ENCODE measurements around the gene VCAN.

VCAN gene

DNA sequence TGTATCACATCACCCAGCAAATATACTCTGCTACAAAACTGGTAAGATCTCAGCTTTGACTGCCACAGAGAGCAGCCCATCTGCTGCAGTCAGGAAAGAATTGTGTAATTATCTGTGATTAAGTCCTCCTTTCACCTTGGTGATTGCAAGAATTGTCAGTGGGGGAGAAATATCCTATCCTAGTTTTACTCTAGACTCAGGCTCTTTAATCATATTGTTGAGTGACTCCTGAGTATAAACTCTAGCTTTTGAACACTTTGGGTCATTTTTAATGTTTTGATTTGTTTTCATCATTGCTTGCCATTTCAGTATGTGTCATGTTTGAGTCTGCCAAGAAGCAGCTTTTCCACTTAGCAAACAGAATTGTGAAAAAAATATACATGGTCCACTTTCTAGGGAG is 32.1 kb downstream of the VCAN start:
- no peak for DNase-seq

DNA sequence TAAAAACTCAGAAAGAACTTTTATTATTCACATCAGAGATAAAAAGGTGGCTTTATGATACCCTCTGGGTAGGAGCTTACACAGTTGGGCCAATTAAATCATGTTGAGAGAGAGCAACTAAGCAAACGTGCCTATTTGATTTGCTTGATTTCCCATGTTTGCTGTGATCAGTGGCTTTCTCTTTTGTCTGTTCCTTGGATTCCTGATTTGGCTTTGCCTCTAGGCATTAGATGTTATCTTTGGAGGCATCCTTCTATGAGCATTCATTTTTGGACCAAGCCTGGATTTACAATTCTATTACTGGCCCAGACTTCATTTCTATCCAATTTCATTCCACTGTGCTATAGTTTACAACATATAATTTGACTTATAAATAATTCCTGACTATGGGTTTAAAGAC is 35.9 kb downstream of the VCAN start:
- no peak for DNase-seq

DNA sequence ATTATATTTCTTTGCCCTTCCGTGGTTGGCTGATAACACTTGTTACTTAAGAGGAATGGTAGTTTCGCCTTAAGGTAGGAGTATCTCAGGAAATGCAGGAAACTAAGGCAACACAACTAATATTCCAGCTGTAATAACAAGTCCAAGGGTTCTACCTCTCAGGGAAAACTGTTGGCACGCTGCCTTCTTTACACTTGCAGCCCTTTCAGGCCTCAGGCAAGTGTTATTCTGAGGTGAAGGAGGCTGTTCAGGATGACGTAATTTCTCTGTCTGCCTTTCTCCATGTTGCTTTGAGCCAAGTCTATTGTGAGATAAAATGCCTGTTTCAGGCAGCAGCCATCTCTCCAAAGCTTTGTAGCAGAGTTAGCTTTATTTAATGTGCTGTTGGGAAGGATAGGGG is 38.0 kb downstream of the VCAN start:
- no peak for DNase-seq

DNA sequence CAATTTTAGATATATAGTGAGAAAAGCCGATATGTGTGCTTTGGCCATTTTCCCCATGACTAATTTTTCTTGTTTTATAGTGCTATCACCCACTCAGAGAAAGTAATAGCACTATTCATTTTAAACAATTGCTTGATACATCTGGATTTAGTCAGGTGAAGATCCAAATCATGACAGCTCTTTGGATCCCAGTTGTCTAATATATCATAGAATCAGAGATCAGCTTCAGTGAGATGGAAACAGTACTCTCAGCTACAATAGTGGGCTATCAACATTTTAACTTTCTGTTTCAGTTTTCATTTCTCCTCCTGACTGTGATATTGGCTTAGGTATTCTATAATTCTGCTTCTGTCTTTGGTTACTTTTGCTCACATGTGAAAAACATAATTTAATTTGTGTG is 38.7 kb downstream of the VCAN start:
- no peak for DNase-seq

DNA sequence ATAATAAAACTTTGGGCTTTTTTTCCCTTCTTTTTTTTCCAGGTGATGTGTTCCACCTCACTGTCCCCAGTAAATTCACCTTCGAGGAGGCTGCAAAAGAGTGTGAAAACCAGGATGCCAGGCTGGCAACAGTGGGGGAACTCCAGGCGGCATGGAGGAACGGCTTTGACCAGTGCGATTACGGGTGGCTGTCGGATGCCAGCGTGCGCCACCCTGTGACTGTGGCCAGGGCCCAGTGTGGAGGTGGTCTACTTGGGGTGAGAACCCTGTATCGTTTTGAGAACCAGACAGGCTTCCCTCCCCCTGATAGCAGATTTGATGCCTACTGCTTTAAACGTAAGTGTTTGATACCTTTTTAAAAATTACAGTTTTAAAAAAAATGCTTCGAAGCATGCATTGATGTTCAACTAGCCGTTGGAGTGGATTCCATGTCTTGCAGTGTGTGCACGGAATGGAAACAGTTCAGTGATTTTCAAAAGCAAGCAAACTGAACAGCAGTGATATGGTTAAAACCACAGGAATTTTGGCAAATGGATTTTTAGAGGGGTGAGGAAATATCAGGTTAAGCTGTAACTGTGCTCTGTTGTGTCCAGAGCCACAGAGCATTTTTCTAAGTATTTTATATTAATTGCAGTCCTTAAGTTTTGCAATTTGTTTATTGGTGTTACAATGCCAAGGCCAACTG is 40.7 kb downstream of the VCAN start:
- DNase-seq: no peak

DNA sequence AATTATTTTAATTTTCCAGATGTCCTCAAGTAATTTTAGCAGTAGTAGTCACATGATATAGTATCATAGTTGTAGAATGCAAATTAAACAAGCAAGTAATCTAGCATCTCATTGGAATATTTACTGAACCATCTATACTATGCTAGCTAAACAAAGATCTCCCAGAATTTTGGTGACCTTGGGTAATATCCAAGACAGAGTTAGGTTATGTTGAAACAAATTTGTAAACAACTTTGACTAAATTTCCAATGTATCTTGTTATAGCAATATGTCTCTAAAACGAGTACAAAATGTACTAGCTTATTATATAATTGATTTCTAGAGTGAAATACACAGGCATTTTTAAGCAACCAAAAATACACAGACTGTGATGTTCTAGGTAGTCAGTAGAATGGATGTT is 41.5 kb downstream of the VCAN start:
- no peak for DNase-seq

DNA sequence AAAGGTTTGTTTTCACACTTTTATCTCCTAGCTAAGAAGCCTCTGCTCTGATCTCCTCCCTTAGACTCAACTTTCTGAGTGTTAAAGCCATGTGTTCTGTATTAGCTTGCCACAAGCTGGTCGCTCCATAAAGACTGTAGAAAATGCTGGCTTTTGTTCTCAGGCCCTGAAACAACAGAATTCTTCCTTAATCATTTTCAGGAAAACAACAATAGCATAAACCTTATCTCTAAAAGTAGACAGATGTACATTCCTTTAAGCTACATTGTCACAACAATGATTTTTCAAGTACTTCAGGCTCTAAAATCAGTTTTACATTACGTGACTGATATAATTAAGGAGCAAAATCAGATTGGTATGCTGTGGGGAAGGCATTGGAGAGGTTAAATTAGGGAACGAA is 41.9 kb downstream of the VCAN start:
- no peak for DNase-seq

DNA sequence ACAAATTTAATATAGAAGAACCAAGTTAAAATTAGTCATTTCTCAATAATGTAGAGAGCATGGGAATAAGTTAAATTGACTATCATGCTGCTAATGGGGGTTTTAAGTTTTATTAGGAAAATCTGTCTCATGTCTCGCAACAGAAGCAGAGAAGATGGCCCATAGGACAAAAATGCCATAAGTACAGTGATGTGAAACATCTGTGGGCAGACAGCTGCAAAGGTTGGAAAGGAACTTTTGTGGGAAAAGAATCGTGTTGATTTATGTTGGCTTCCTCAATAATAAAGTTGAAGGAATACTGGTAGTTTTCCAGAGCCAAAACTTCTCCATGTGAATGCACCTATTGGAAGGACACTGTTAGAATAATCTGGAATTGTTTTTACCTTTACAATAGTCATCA is 44.8 kb downstream of the VCAN start:
- no peak for DNase-seq

DNA sequence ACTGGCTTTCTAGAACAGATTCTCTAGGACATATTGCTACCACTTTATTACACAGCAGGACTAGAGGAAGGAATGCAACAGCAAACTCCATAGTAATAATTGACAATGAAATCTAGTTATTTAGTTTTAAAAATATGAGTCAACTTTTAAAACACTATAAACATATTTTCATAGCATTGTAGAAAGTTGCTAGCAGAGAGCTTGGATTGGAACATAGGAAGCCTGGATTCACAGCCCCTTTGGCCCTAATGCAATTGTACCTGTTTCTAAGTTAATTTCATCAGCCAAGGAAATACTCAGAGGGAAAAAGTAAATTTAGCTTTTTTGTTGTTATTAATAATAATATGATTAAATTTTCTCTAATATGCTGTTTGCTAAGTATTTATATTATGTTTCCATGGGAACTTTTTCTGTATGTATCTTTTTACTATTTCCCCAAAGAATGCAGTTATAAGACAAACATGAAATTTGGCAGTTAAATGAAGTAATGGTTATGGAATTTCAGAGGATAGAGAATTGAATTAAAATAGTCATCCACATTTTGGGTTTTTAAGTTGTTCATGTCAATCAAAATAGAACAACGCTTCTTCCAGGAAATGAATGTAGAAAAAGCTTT is 45.6 kb downstream of the VCAN start:
- DNase-seq: no peak

DNA sequence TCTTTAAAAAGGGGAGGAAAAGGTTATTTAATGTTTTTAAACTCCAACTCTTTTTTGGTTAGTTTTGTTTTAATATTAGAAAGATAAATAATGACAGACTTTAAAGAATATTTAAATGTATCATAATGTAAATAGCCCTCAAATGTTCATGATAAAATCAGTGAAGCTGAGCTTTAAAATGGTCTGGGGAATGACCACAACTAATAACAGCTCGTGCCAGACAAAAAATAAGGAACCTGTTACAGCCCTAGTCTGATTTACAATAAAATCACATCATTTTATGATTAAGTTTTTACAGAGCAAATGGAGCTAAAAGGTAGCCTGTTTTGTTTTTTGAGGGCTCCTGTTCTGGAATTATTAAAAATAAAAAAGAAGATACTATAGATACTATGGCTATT is 46.1 kb downstream of the VCAN start:
- DNase-seq: no peak

DNA sequence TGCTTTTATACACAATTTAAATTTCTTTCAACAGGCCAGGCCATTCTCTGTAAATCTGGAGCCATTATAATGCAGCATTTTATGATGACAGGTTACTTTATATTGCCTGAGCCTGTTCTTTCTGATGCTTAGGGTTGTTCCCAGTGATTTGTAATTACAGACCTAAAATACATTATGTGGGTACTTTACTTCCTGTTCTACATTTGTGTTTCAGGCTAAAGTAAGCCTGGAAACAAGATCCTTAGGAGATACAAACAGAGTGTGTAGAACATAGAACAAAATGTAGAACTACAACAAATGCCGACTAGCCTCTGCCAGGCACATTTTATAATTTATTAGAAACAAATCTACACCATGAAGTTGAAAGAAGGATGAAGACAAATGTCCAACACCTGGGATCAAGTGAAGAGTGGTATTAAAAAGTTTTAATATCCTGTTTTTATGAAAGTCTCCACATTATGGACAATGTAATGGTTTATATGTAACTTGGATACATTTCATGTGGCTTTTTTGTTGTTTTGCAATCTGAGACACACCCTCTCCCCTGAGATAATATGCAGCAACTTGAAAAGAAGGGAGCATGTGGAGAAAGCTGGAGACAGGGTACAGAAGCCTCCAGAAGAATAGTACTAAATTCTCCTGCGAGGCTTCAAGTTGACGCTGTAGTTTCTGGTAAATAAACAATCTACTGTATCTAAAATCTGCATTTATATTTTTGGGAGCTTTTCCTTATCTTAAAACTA is 46.9 kb downstream of the VCAN start:
- no peak for DNase-seq

DNA sequence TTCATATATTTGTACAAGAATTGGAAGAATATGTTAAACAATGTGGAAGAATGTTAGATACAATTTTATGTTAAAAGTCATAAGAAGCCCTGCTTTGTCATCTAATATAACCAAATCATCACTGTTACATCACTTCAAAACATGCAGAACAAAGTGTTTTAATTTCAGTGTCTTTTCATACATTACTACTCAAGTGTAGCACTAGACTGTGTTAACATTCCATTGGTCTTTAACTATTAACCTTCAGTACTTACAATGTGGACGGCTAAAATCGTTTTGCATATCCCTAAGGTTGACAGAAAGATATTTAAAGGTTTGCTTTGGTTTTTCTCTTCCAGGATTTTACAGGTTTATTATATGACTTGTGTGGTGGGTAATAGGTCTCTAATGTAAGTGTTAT is 50.9 kb downstream of the VCAN start:
- DNase-seq: no peak

DNA sequence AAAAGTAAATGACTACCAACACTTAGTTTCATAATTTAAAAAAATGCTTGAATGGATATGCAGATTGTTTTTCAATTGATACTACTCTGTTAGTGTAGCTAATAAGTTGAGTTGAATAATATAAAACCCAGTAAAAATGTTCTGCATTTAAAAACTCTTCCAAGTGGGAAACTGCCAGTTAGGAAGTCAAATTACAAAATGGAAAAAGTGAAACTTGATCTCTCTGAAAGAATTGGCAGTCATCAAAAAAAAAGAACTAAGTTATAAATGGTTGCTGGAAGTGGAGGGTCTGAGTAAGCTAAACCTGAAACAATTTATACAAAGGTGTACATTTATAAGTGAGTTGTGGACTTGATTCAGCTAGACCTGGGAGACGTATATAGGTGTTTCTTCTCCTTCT is 52.4 kb downstream of the VCAN start:
- DNase-seq: no peak

DNA sequence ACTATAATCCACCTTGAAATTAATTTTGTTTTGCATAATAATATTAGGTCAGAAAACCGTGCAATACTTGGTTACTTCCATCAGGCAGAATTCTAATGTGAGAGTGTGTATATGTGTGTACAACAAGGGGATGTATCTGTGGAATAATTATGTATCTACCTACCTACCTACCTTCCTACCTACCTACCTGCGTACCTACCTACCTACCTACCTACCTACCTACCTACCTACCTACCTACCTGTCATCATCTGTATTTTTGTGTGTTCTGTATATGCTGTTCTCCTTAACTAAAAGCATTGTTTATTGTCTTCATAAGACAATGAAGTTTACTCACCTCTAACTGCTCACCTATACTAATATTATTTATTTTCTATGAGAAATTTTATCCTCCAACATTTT is 52.8 kb downstream of the VCAN start:
- no peak for DNase-seq

DNA sequence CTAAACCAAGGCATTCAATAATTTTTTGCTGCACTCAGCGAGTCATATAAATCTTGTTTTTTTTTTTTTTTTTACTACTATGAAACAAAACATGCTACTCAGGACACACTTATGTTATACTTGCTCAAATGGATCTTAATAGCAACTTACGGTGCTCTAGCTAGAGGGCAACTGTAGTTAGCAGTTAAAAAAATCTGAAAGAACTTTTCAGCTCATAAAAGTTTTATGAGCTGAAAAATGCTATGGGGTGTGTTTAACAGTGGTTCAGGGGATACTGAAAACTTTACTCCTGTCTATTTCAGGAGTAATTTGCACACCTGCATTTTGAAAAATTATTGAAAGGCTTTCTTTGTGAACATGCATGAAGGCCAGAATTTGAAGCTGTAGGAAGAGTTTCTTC is 53.4 kb downstream of the VCAN start:
- DNase-seq: no peak

DNA sequence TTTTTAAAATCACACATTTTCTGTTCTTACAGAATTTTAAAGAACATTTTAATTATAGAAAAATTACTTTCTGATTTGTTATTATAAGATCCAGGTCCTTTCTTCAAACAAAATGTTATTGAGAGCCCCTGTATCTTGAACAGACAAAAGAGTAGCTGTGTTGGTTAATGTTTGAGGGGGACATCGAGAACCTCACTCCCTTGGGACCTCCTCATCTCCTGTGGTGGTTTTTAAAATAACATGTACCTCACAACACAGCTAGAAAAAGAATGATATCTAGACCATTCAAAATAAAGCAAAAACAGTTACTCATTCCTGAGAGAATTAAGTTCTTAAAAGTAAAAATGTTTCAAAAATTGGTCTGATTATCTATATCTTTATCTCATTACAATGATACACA is 54.7 kb downstream of the VCAN start:
- no peak for DNase-seq

DNA sequence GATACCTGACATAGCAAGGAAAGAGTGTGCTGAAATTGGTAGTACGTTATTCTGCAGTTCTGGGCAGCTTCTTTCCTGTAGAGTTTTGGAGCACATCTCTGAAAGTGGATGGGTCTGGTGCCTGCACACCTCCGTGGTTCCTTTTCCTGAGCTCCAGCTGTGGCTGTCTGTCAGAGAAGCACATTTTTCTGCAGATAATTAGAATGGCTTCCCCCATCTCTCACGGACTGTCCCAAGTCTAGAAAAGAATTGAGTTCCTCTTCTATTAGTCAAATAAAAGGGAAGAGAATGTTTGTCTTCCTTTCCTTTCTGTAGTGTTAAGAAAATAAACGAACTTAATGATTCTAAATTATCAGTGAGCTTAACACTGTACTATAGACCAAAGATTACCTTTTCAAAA is 55.7 kb downstream of the VCAN start:
- no peak for DNase-seq

DNA sequence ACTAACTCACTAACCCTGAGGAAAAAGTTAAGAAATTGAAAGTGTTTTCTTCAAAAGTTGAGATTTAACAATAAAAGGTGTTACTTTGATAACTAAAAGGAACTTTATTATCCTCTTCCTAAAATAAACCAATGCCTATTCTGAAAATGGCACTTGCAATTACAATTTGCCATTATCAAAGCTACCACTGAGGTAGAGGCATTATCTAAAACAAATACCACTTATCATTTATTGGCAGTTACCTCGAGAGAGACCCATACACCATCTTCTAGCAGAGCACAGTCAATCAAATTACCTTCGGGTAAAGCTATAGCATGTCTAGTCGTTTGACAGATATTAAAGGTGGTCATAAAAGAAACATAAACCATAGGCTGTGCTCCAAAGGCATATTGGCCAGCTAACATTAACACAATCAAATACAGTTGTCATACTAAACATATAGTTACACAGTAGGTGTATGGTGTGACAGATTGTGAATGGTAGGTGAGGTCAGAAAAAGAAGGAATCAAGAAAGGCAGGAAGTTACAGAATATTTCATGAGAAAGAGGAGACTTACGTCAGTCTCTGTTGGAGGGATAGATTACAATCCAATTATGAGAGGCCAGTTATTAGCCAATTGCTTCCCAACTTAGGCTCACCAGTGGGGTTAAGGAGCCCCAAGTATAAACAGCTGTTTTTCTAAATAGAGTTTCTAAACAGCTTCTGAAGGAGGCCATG is 56.3 kb downstream of the VCAN start:
- no peak for DNase-seq

DNA sequence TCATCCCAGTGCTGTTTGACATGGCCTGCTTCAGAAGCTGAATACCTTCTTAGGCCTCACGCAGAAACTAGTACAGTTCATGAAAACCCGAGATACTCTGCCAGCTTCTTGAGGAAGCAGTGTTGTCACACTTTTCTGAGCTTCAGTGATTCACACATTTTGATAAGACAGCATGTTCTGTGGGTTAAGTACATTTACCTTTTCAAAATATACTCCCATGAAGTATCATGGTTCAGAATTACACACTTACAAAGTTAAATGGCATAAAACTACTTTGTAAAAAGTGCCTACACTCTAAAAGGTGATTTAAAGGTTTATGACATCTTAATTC is 56.9 kb downstream of the VCAN start:
- DNase-seq: no peak

DNA sequence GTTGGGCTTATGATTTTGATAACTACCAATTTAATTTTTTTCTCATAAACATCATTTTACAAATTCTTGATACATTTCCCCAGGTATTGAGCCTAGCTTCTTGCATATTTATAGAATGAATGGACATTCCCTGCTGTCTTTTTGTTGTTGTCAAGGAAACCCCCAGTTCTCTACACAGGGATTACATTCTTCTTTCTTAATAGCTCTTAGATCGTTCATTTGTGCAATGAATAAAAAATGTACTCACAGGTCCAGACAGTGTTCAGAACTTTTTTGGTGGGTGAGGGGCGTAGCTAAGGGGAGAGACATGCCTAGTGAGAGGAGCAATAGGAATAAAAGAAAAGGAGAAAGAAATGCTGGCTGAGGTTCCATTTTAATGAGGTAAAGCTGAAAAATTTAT is 58.6 kb downstream of the VCAN start:
- DNase-seq: no peak

DNA sequence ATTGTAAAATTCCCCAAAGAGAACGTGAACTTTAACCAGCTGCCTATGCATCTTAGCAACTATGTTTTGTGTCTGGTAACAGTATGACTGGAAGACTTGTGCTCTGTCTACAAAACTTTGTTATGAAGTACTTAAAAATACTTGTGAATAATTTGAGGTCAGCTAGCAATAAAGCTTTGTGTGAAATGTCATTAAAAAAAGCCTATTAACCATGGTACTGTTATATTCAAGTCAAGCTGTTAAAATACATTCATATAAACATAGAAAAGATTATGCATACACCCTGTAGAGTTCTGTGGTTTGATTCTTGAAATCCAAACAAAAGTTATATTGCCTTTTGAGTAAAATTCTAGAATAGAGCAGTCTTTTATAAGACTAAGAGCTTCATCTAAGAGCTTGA is 60.1 kb downstream of the VCAN start:
- DNase-seq: no peak

DNA sequence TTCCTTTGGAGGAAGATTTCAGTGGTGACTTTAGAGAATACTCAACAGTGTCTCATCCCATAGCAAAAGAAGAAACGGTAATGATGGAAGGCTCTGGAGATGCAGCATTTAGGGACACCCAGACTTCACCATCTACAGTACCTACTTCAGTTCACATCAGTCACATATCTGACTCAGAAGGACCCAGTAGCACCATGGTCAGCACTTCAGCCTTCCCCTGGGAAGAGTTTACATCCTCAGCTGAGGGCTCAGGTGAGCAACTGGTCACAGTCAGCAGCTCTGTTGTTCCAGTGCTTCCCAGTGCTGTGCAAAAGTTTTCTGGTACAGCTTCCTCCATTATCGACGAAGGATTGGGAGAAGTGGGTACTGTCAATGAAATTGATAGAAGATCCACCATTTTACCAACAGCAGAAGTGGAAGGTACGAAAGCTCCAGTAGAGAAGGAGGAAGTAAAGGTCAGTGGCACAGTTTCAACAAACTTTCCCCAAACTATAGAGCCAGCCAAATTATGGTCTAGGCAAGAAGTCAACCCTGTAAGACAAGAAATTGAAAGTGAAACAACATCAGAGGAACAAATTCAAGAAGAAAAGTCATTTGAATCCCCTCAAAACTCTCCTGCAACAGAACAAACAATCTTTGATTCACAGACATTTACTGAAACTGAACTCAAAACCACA is 67.4 kb downstream of the VCAN start:
- DNase-seq: no peak

DNA sequence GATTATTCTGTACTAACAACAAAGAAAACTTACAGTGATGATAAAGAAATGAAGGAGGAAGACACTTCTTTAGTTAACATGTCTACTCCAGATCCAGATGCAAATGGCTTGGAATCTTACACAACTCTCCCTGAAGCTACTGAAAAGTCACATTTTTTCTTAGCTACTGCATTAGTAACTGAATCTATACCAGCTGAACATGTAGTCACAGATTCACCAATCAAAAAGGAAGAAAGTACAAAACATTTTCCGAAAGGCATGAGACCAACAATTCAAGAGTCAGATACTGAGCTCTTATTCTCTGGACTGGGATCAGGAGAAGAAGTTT is 67.9 kb downstream of the VCAN start:
- no peak for DNase-seq

DNA sequence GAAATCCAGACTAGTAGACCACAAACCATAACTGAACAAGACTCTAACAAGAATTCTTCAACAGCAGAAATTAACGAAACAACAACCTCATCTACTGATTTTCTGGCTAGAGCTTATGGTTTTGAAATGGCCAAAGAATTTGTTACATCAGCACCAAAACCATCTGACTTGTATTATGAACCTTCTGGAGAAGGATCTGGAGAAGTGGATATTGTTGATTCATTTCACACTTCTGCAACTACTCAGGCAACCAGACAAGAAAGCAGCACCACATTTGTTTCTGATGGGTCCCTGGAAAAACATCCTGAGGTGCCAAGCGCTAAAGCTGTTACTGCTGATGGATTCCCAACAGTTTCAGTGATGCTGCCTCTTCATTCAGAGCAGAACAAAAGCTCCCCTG is 68.6 kb downstream of the VCAN start:
- DNase-seq: no peak
